Gastrocnemius medialis (tissue), 4 donors: Measurements from ENCODE around the gene TRIM62. TPM values are rescaled to one million over a fixed set of nuclear protein-coding genes. Genes with fewer than 3 reads are reported as not detected.

Experiments
- ATAC-seq, 2 donors: fragments of 150-250 bp; one replicate each; pipeline ENCODE4 v1.9.1; 2016
- DNase-seq, 2 donors: peaks; one replicate each; pipeline ENCODE4 v3.0.0-alpha.2; 2019
- H3K27ac ChIP-seq, 4 donors: fragments of 200-600 bp; sonication (generic); 1 replicate in 1 of 4; 2 replicates in 3 of 4; pipeline ENCODE4 v1.5.1; 2016 to 2018; ENCODE audit warnings: mild to moderate bottlenecking in 2 of 4, moderate library complexity in 1 of 4
- H3K27me3 ChIP-seq, 3 donors: fragments of 200-600 bp; sonication (generic) in 2 of 3; 1 replicate in 1 of 3; 2 replicates in 2 of 3; pipeline versions ENCODE4 v1.5.1 to v1.6.0; 2016 to 2019; ENCODE audit warnings: mild to moderate bottlenecking in 1 of 3, moderate library complexity in 1 of 3
- H3K36me3 ChIP-seq, 2 donors: fragments of 200-600 bp; sonication (generic) in 1 of 2; one replicate each; pipeline ENCODE4 v1.5.1; 2017 to 2018
- H3K4me1 ChIP-seq, 2 donors: fragments of 200-600 bp; sonication (generic) in 1 of 2; one replicate each; pipeline ENCODE4 v1.5.1; 2016 to 2017; ENCODE audit warnings: mild to moderate bottlenecking in 2 of 2
- H3K4me3 ChIP-seq, 4 donors: fragments of 200-600 bp; sonication (generic) in 3 of 4; 1 replicate in 1 of 4; 2 replicates in 3 of 4; pipeline ENCODE4 v1.5.1; 2016 to 2019; ENCODE audit warnings: mild to moderate bottlenecking in 2 of 4
- H3K9me3 ChIP-seq, 3 donors: fragments of 200-600 bp; sonication (generic) in 2 of 3; 1 replicate in 1 of 3; 2 replicates in 2 of 3; pipeline ENCODE4 v1.5.1; 2016 to 2019
- POLR2A ChIP-seq, 2 donors: fragments of 450-650 bp; IDR thresholded peaks; one replicate each; pipeline ENCODE4 v1.6.1; 2017; ENCODE audit warnings: antibody characterized with exemption in 2 of 2, mild to moderate bottlenecking in 2 of 2, moderate library complexity in 2 of 2
- in situ Hi-C, 4 donors: fragments of 200-750 bp; cut with MboI; loops; one replicate each; pipeline versions ENCODE4 v1.15.0 to v1.8.0; 2017; ENCODE audit warnings: low sequenced_read_pairs in 4 of 4
- intact Hi-C: fragments of 100-400 bp; cut with DNase I; formaldehyde crosslinking; loops from one replicate; pipeline ENCODE4 v1.15.1; 2023; ENCODE audit warnings: low total_unique reads
- total RNA-seq, 4 donors: library from RNA; depleted of rRNA; stranded (reverse); fragments of >200 nt; gene quantifications; one replicate each; pipeline versions ENCODE4 v1.1.0 to v1.2.3, GENCODE V29; 2016
- TF ChIP-seq, protein P1 (sequence below), 5 experiments: fragments of 450-650 bp in 3 of 5; fragments of 200-600 bp in 2 of 5; sonication (generic) in 2 of 5; IDR thresholded peaks in 4 of 5; conservative IDR thresholded peaks in 1 of 5; 1 replicate in 4 of 5; 2 replicates in 1 of 5; pipeline ENCODE4 v1.5.1; 2016 to 2019; ENCODE audit warnings: antibody characterized with exemption in 5 of 5, mild to moderate bottlenecking in 3 of 5, moderate library complexity in 3 of 5

The TRIM62 gene
- total RNA-seq, 4 donors from 2014 or later, result 3.3 to 10.8 (median 7.4) TPM

DNA sequence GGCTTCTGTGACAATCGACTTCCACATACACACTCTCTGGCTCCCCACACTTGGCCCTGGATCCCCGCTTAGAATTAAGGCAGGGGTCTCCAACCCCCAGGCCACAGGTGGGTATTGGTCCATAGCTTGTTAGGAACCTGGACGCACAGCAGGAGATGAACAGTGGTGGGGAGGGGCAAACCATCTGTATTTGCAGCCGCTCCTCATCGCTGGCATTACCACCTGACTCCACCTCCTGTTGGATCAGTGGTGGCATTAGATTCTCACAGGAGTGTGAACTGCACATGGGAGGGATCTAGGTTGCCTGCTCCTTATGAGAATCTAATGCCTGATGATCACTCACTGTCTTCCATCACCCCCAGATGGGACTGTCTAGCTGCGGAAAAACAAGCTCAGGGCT lies 16.0 kb downstream of the TRIM62 start:
- in situ Hi-C loops (no loop called here), intact Hi-C loops (no loop called here)
- TF ChIP-seq POLR2A (IDR thresholded peaks at IDR 0.05), result no peak
- TF ChIP-seq, protein P1, sequence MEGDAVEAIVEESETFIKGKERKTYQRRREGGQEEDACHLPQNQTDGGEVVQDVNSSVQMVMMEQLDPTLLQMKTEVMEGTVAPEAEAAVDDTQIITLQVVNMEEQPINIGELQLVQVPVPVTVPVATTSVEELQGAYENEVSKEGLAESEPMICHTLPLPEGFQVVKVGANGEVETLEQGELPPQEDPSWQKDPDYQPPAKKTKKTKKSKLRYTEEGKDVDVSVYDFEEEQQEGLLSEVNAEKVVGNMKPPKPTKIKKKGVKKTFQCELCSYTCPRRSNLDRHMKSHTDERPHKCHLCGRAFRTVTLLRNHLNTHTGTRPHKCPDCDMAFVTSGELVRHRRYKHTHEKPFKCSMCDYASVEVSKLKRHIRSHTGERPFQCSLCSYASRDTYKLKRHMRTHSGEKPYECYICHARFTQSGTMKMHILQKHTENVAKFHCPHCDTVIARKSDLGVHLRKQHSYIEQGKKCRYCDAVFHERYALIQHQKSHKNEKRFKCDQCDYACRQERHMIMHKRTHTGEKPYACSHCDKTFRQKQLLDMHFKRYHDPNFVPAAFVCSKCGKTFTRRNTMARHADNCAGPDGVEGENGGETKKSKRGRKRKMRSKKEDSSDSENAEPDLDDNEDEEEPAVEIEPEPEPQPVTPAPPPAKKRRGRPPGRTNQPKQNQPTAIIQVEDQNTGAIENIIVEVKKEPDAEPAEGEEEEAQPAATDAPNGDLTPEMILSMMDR (IDR thresholded peaks at IDR 0.05 in 4 of 5, conservative IDR thresholded peaks at IDR 0.05 in 1 of 5), result no peak
- H3K36me3 ChIP-seq, result no peaks in the 10 kb centered on the region
- H3K4me3 ChIP-seq, result no peak overlapping the region
- DNase-seq (no peak), ATAC-seq (no peak)
- H3K9me3 ChIP-seq, result no peaks in the 10 kb centered on the region
- no peaks in the 10 kb centered on the region for H3K27me3 ChIP-seq
- H3K4me1 ChIP-seq, result peaks cover 0 to 6% of the 10 kb centered on the region in 2 donors
- H3K27ac ChIP-seq, result no peak overlapping the region

DNA sequence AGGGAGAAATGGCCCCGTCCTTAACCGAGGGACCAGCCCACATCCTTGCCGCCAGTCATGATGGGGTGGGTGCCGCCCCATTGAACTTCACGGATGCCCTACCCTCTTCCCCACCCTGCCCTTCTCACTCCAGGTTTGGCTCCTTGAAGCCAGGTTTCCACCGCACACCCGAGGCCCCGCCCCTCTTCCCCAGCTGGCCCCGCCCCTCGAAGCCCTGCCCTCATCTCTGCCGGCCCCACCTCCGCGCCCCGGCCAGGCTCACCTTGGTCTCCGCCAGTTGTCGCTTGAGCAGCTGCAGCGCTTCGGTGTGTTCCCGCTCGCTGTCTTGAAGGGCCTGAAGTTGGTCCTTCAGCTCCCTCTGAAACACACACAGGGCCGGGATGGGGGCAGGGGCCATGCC lies 16.6 kb downstream of the TRIM62 start:
- no peaks in the 10 kb centered on the region for H3K36me3 ChIP-seq
- no peaks in the 10 kb centered on the region for H3K9me3 ChIP-seq
- in situ Hi-C loops, result no loop called here
- TF ChIP-seq POLR2A (IDR thresholded peaks at IDR 0.05), result no peak
- TF ChIP-seq, protein P1 (IDR thresholded peaks at IDR 0.05 in 4 of 5, conservative IDR thresholded peaks at IDR 0.05 in 1 of 5), result no peak
- H3K27ac ChIP-seq, result no peak overlapping the region
- no peak overlapping the region for H3K4me3 ChIP-seq
- DNase-seq, result no peak
- ATAC-seq, result no peak
- intact Hi-C loops, result no loop called here
- no peaks in the 10 kb centered on the region for H3K27me3 ChIP-seq
- peaks cover 0 to under 1% of the 10 kb centered on the region in 2 donors for H3K4me1 ChIP-seq

DNA sequence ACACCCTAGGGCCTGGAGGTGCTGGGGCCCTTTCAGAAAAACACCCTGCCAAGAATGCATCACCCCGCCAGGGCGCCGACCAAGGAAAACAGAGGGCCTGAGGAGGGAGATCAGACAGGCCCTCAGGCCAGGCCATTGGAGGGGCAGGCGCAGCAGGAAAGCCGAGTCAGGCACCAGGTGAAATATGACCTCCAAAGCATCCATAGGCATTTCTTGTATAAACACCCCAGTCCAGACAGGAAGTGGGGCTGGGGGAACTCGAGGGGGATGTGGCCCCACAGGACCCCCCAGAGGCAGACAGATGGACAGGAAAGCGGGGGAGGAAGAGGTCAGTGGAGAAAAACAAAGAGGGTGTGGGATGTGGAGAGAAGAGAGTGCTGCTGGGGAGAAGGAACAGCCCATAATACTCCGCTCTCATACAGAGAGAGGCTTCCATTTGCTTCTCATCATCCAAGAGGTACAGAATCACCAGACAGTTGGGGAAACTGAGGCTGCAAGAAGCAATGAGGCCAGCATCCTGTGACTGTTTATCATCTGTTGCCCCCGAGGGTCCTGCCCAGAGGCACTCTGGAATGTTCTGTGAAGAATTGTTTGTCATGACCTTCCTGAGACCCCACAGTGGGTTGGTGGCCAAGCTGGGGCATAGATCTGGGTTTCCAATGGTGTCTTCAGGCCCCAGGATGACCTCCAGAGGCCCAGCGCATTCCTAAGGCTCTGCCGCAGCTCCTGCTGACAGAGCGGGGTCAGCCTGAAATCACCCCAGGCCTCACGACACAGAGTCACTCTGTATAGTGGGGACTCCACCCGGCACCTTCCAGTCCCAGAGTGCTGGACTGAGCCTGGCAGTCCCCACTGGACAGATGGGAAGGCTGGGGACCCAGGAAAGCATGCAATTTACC lies 18.0 kb downstream of the TRIM62 start:
- H3K9me3 ChIP-seq, result no peaks in the 10 kb centered on the region
- no peak overlapping the region for H3K4me3 ChIP-seq
- TF ChIP-seq, protein P1 (IDR thresholded peaks at IDR 0.05 in 4 of 5, conservative IDR thresholded peaks at IDR 0.05 in 1 of 5), result no peak
- TF ChIP-seq POLR2A (IDR thresholded peaks at IDR 0.05), result no peak
- ATAC-seq (no peak), DNase-seq (no peak)
- in situ Hi-C loops (no loop called here), intact Hi-C loops (no loop called here)
- no peaks in the 10 kb centered on the region for H3K4me1 ChIP-seq
- no peaks in the 10 kb centered on the region for H3K27me3 ChIP-seq
- no peak overlapping the region for H3K27ac ChIP-seq
- H3K36me3 ChIP-seq, result peaks cover 0 to 7% of the 10 kb centered on the region in 2 donors

DNA sequence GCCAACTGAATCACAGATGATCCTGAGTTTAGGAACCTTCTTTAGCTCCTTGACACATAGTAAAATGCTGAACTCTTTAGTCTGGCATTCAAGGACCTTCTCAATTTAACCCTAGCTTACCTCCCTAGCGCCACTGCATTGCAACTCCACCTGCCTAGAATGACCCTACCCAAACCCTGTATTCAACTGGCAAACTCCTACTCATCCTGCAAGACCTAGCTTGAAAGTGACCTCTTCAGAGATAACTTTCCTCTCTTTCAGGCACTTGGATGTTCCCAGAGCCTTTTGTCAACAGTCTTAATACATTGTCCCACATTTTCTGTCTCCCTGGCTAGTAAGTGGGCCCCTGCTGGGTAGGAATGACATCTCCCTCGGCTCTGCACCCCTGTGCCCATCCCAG lies 19.7 kb downstream of the TRIM62 start:
- TF ChIP-seq, protein P1 (IDR thresholded peaks at IDR 0.05 in 4 of 5, conservative IDR thresholded peaks at IDR 0.05 in 1 of 5), result no peak
- TF ChIP-seq POLR2A (IDR thresholded peaks at IDR 0.05), result no peak
- intact Hi-C loops (no loop called here), in situ Hi-C loops (no loop called here)
- Histone ChIP-seq H3K4me1 (no peaks in the 10 kb centered on the region), H3K27ac (no peak overlapping the region), H3K36me3 (peaks cover 0 to 13% of the 10 kb centered on the region in 2 donors), H3K9me3 (no peaks in the 10 kb centered on the region), H3K4me3 (no peak overlapping the region), H3K27me3 (no peaks in the 10 kb centered on the region)
- DNase-seq (no peak), ATAC-seq (no peak)
